SK-N-MC (cell line): ENCODE results near the gene TBC1D22A.

ENCODE experiments used
- EZH2 ChIP-seq: fragments of 200-600 bp; sonication (generic); IDR thresholded peaks from one replicate; pipeline ENCODE4 v1.6.1; 2017; ENCODE audit warnings: antibody characterized with exemption
- FOXP2 ChIP-seq: optimal IDR thresholded peaks from 2 replicates; pipeline ENCODE3; 2011; ENCODE audit warnings: mild to moderate bottlenecking, moderate library complexity; ENCODE audit not compliant: insufficient read depth; ENCODE audit errors: extremely low read length, control extremely low read depth
- POLR2AphosphoS5 ChIP-seq: IDR thresholded peaks from 2 replicates; pipeline ENCODE4 v1.6.1; 2012; ENCODE audit warnings: mild to moderate bottlenecking, low read depth, low read length, borderline replicate concordance

DNA sequence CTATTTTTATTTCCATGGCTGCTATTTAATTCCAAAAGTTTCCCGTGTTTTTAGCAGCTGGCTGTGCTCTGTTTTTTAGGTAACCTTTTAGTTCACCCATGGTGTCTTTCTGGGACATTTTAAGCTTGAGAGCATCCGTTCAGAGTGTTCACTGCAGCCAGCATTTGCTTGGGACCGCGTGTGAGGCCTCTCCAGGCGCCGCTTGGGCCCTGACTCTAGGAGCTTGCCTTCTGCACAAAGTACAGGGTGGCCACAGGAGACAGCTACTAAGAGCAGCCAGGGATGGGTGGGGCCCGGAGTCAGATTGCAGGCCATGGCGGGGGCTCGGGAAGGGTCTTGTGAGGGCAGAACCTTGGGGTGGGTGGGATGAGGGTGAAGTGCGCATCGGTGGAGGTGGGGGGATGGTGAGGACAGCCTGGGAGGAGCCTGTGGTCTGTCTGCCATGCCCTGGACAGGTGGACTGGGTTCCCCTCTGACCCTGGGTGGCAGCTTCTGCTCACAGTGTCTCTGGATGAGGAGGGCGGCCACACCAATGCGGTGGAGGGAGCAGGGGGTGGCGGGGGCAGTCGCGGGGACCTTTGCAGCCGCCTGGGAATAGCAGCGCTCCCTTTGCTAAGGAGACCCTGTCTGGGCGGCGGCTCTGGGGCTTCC is 288.1 kb downstream of the TBC1D22A start:
- no peak for TF ChIP-seq POLR2AphosphoS5
- TF ChIP-seq EZH2 = no peak
- TF ChIP-seq FOXP2 = no peak
